Breast epithelium (tissue), 4 donors: Measurements from ENCODE around the gene MIXL1. TPM values are rescaled to one million over a fixed set of nuclear protein-coding genes. Genes with fewer than 3 reads are reported as not detected.

Experiments
- DNase-seq, 2 donors: peaks; one replicate each; pipeline ENCODE4 v3.0.0-alpha.2; 2019; ENCODE audit warnings: low spot score in 2 of 2
- H3K27ac ChIP-seq, 2 donors: fragments of 200-600 bp; sonication (generic) in 1 of 2; one replicate each; pipeline ENCODE4 v1.5.1; 2016 to 2019; ENCODE audit warnings: mild to moderate bottlenecking in 1 of 2
- H3K27me3 ChIP-seq, 2 donors: fragments of 200-600 bp; sonication (generic) in 1 of 2; one replicate each; pipeline versions ENCODE4 v1.5.1 to v1.6.0; 2017 to 2019; ENCODE audit warnings: control low read depth in 1 of 2, mild to moderate bottlenecking in 1 of 2
- H3K36me3 ChIP-seq: fragments of 200-600 bp; one replicate; pipeline ENCODE4 v1.5.1; 2019
- H3K4me1 ChIP-seq, 2 donors: fragments of 200-600 bp; sonication (generic); one replicate each; pipeline ENCODE4 v1.5.1; 2016 to 2019; ENCODE audit warnings: control low read depth in 1 of 2
- H3K4me3 ChIP-seq, 3 donors: fragments of 200-600 bp; sonication (generic); 1 replicate in 2 of 3; 2 replicates in 1 of 3; pipeline ENCODE4 v1.5.1; 2016 to 2019; ENCODE audit warnings: mild to moderate bottlenecking in 3 of 3, moderate library complexity in 2 of 3
- H3K9me3 ChIP-seq, 2 donors: fragments of 200-600 bp; sonication (generic) in 1 of 2; one replicate each; pipeline ENCODE4 v1.5.1; 2016 to 2019; ENCODE audit warnings: control low read depth in 1 of 2
- POLR2A ChIP-seq: fragments of 450-650 bp; IDR thresholded peaks from one replicate; pipeline ENCODE4 v1.6.1; 2016; ENCODE audit warnings: antibody characterized with exemption, mild to moderate bottlenecking, moderate library complexity
- POLR2AphosphoS5 ChIP-seq, 3 donors: sonication (generic); formaldehyde crosslinking; IDR thresholded peaks; one replicate each; pipeline ENCODE4 v1.6.1; 2017; ENCODE audit warnings: antibody characterized with exemption in 3 of 3
- intact Hi-C: fragments of 100-400 bp; cut with DNase I; formaldehyde crosslinking; loops from one replicate; pipeline ENCODE4 v1.15.1; 2023; ENCODE audit warnings: low total_unique reads
- total RNA-seq, 3 donors: library from RNA; depleted of rRNA; stranded (reverse); fragments of >200 nt; gene quantifications; one replicate each; pipeline ENCODE4 v1.1.0, GENCODE V29; 2016
- TF ChIP-seq, protein P1 (sequence below), 3 donors: fragments of 450-650 bp; IDR thresholded peaks; one replicate each; pipeline ENCODE4 v1.5.1; 2016 to 2017; ENCODE audit warnings: antibody characterized with exemption in 3 of 3, mild to moderate bottlenecking in 3 of 3, moderate library complexity in 3 of 3

MIXL1 gene
- total RNA-seq, 3 donors from 2014 or later, result not detected

DNA sequence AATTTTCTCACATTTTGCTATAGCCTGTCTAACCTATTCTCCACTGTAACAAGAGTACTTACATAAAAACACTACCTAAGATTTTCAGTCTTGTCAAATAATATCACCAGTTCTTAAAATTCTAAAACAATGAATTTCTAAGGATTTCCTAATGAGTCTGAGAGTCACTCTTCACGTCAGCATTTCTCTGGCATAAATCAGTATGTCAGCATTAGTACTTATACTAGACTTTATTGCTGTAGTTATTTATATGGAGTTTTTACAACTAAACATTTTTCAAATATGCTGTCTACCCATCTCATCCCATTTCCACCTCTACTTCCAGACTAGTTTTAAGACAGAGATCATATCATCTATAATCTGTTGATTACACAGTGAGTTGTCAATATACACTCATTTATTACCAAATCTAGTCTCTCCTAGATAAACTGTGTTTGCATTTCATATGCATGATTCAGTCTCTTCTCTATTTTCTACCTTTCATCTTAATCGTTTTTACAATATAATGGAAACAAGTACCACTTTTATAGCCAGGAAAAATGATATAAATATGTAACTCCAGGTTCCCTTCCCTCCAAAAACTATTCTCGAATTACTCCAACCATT, 52.7 kb downstream of the MIXL1 start:
- no peaks in the 10 kb centered on the region for H3K4me1 ChIP-seq
- H3K27ac ChIP-seq, result no peak overlapping the region
- intact Hi-C loops, result no loop called here
- H3K36me3 ChIP-seq, result no peaks in the 10 kb centered on the region
- TF ChIP-seq POLR2A, result no peak
- no peak for TF ChIP-seq POLR2AphosphoS5 (IDR thresholded peaks at IDR 0.05)
- TF ChIP-seq, protein P1, sequence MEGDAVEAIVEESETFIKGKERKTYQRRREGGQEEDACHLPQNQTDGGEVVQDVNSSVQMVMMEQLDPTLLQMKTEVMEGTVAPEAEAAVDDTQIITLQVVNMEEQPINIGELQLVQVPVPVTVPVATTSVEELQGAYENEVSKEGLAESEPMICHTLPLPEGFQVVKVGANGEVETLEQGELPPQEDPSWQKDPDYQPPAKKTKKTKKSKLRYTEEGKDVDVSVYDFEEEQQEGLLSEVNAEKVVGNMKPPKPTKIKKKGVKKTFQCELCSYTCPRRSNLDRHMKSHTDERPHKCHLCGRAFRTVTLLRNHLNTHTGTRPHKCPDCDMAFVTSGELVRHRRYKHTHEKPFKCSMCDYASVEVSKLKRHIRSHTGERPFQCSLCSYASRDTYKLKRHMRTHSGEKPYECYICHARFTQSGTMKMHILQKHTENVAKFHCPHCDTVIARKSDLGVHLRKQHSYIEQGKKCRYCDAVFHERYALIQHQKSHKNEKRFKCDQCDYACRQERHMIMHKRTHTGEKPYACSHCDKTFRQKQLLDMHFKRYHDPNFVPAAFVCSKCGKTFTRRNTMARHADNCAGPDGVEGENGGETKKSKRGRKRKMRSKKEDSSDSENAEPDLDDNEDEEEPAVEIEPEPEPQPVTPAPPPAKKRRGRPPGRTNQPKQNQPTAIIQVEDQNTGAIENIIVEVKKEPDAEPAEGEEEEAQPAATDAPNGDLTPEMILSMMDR (IDR thresholded peaks at IDR 0.05), result no peak
- no peak for DNase-seq
- H3K9me3 ChIP-seq, result no peaks in the 10 kb centered on the region
- no peaks in the 10 kb centered on the region for H3K27me3 ChIP-seq
- no peak overlapping the region for H3K4me3 ChIP-seq

Other genes starting within 250 kb of the MIXL1 start
- gene SDE2, start 224.3 kb upstream of the MIXL1 start, total RNA-seq, result 10 to 100 TPM; 17.6 to 25.3 (median 22.0) TPM
- 100 to 1,000 TPM; 287 to 603 (median 462) TPM for gene H3-3A, start 160.9 kb upstream of the MIXL1 start, total RNA-seq
- gene ACBD3, start 36.9 kb upstream of the MIXL1 start, total RNA-seq, result 10 to 100 TPM; 52.4 to 63.9 (median 54.4) TPM
- gene LIN9, start 85.5 kb downstream of the MIXL1 start, total RNA-seq, result 1 to 10 TPM; 1.9 to 5.6 (median 2.6) TPM
- 10 to 100 TPM; 53.0 to 83.9 (median 72.3) TPM for gene PARP1, start 184.4 kb downstream of the MIXL1 start, total RNA-seq